Measurements from ENCODE around the gene AVPR2. TPM values are rescaled to one million over a fixed set of nuclear protein-coding genes. Genes with fewer than 3 reads are reported as not detected.

The AVPR2 gene
- total RNA-seq, 1 experiment from 2014 or later: not detected

GRCh38 chrX:153917869-153918268, 13.4 kb downstream of the AVPR2 start:
- no peak overlapping the region for H3K27ac ChIP-seq (ENCODE audit: low read depth, low read length)
- H4K20me1 ChIP-seq (ENCODE audit: insufficient read depth): no peaks in the 10 kb centered on the region
- H3K4me2 ChIP-seq (ENCODE audit: low read length): no peak overlapping the region
- TF ChIP-seq CTCF (IDR thresholded peaks at IDR 0.05 in 2 of 3, conservative IDR thresholded peaks at IDR 0.05 in 1 of 3; ENCODE audit: borderline replicate concordance in 1 of 3, insufficient read depth in 1 of 3, low read depth in 2 of 3, low read length in 2 of 3) (no peak), EGR1 (IDR thresholded peaks at IDR 0.05; ENCODE audit: low read depth) (no peak), POLR2AphosphoS5 (IDR thresholded peaks at IDR 0.05; ENCODE audit: low read depth, low read length) (no peak), POLR2A (IDR thresholded peaks at IDR 0.05; ENCODE audit: borderline replicate concordance, extremely low read depth, insufficient read depth, insufficient read length) (no peak), MAX (IDR thresholded peaks at IDR 0.05) (no peak), YY1 (IDR thresholded peaks at IDR 0.05; ENCODE audit: extremely low read depth, insufficient replicate concordance, low read depth, low read length) (no peak), ELF1 (IDR thresholded peaks at IDR 0.05; ENCODE audit: borderline replicate concordance, low read depth) (no peak), JUND (IDR thresholded peaks at IDR 0.05) (no peak), TCF7L2 (IDR thresholded peaks at IDR 0.05; ENCODE audit: borderline replicate concordance, extremely low read depth, insufficient read depth, insufficient read length) (no peak), FOSL1 (IDR thresholded peaks at IDR 0.05; ENCODE audit: low read depth) (no peak), CEBPB (IDR thresholded peaks at IDR 0.05; ENCODE audit: low read depth) (no peak), RAD21 (IDR thresholded peaks at IDR 0.05; ENCODE audit: low read depth) (no peak), ZNF274 (IDR thresholded peaks at IDR 0.05; ENCODE audit: low read depth, low read length) (no peak), SP1 (IDR thresholded peaks at IDR 0.05; ENCODE audit: low read depth) (no peak), EZH2phosphoT487 (IDR thresholded peaks at IDR 0.05; ENCODE audit: borderline replicate concordance) (no peak), EZH2 (IDR thresholded peaks at IDR 0.05) (no peak), SIN3A (IDR thresholded peaks at IDR 0.05; ENCODE audit: low read depth) (no peak), SRF (IDR thresholded peaks at IDR 0.05; ENCODE audit: low read depth) (no peak)
- no peaks in the 10 kb centered on the region for H3K4me1 ChIP-seq (ENCODE audit: control insufficient read depth in 1 of 2, insufficient read depth in 2 of 2, low read length in 2 of 2)
- intact Hi-C loops (cut with micrococcal nuclease): no loop called here
- ATAC-seq (no peak), DNase-seq (ENCODE audit: low read depth, low spot score) (no peak)
- H3K79me2 ChIP-seq (ENCODE audit: insufficient read depth, low read length): peaks cover 3% of the 10 kb centered on the region; the same call in 1 of the 2 replicates
- ChIA-PET POLR2A (no interaction called here), RAD21 (ENCODE audit: low non-redundant PET in 1 of 2, low total read pairs in 2 of 2, uncharacterized antibody in 2 of 2, unreplicated experiment in 2 of 2) (no interaction called here), CTCF (no interaction called here)
- H3K4me3 ChIP-seq (replicated peaks in 1 of 2; ENCODE audit: low read depth in 1 of 2, low read length in 2 of 2): no peak overlapping the region
- peaks cover 3 to 5% of the 10 kb centered on the region in 2 experiments; a peak in 2 of 4 replicates for H3K36me3 ChIP-seq (ENCODE audit: control insufficient read depth in 1 of 2, insufficient read depth in 2 of 2, low read length in 2 of 2)
- no peak overlapping the region for H3K9ac ChIP-seq (ENCODE audit: low read length)
- BruUV-seq (replicated peaks): no TSS peak
- H2AFZ ChIP-seq (ENCODE audit: low read depth, low read length, poor library complexity, severe bottlenecking): no peak overlapping the region
- no peaks in the 10 kb centered on the region for H3K9me3 ChIP-seq (ENCODE audit: control insufficient read depth in 1 of 2, insufficient read depth in 1 of 2, low read depth in 1 of 2, low read length in 2 of 2)
- H3K9me2 ChIP-seq (ENCODE audit: insufficient read depth): no peaks in the 10 kb centered on the region
- no peaks in the 10 kb centered on the region for H3K27me3 ChIP-seq (ENCODE audit: insufficient read depth, low read length)

Measured in HCT116 (cell line).